WERI-Rb-1 (cell line): ENCODE measurements around the gene PPARD.

Experiments used
- DNase-seq: peaks from one replicate; pipeline ENCODE4 v3.0.0-alpha.2; 2020
- H3K27ac ChIP-seq: fragments of 250-450 bp; sonication (Bioruptor Pico); 2 replicates; pipeline ENCODE4 v1.5.1; 2020; ENCODE audit warnings: mild to moderate bottlenecking, moderate library complexity
- H3K27me3 ChIP-seq: fragments of 250-450 bp; sonication (Bioruptor Pico); 2 replicates; pipeline ENCODE4 v1.5.1; 2021; ENCODE audit warnings: mild to moderate bottlenecking, low read depth, moderate library complexity; ENCODE audit not compliant: insufficient read depth, severe bottlenecking
- H3K36me3 ChIP-seq: fragments of 250-450 bp; sonication (Bioruptor Pico); 2 replicates; pipeline ENCODE4 v1.5.1; 2020; ENCODE audit warnings: mild to moderate bottlenecking, moderate library complexity
- H3K4me3 ChIP-seq: 2 replicates; pipeline ENCODE4 v1.5.1; 2011; ENCODE audit warnings: low read depth, mild to moderate bottlenecking, control low read depth, low read length
- H3K9me3 ChIP-seq: fragments of 250-450 bp; sonication (Bioruptor Pico); 2 replicates; pipeline ENCODE4 v1.5.1; 2021; ENCODE audit warnings: mild to moderate bottlenecking, moderate library complexity; ENCODE audit not compliant: severe bottlenecking
- TF ChIP-seq, protein P1 (sequence below): IDR thresholded peaks from 2 replicates; pipeline ENCODE4 v1.5.1; 2011; ENCODE audit warnings: low read depth, mild to moderate bottlenecking, control low read depth, inconsistent platforms, low read length

Gene PPARD

DNA sequence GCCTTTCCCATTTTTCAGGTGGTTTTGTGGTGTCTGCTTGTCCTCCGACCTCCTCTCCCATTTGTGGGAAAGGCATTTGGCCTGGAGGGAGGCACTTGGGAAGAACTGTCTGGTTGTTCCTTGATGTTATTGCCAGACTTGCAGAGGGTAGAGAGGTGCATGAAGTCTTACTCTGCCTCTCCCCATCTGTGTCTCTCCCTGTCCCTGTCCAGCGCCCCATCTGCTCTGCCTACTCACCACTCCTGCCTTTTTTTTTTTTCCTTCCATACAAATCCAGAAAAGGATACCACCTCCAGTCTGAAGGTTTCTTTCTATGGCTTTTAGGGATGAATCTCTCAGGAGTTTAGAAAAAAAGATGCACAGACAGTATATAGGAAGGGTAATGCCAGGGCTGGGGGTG is 19.8 kb downstream of the PPARD start:
- no peak for DNase-seq
- no peaks in the 10 kb centered on the region for H3K27me3 ChIP-seq
- no peaks in the 10 kb centered on the region; the same call in 1 of the 2 replicates for H3K36me3 ChIP-seq
- no peaks in the 10 kb centered on the region for H3K9me3 ChIP-seq
- no peak overlapping the region for H3K27ac ChIP-seq
- TF ChIP-seq, protein P1, sequence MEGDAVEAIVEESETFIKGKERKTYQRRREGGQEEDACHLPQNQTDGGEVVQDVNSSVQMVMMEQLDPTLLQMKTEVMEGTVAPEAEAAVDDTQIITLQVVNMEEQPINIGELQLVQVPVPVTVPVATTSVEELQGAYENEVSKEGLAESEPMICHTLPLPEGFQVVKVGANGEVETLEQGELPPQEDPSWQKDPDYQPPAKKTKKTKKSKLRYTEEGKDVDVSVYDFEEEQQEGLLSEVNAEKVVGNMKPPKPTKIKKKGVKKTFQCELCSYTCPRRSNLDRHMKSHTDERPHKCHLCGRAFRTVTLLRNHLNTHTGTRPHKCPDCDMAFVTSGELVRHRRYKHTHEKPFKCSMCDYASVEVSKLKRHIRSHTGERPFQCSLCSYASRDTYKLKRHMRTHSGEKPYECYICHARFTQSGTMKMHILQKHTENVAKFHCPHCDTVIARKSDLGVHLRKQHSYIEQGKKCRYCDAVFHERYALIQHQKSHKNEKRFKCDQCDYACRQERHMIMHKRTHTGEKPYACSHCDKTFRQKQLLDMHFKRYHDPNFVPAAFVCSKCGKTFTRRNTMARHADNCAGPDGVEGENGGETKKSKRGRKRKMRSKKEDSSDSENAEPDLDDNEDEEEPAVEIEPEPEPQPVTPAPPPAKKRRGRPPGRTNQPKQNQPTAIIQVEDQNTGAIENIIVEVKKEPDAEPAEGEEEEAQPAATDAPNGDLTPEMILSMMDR, result no peak
- H3K4me3 ChIP-seq, result no peak overlapping the region

- H3K9me3 ChIP-seq, result no peaks in the 10 kb centered on the region
- no peak overlapping the region for H3K4me3 ChIP-seq
- H3K27me3 ChIP-seq, result no peaks in the 10 kb centered on the region
- DNase-seq, result no peak
- TF ChIP-seq, protein P1, result no peak
- H3K27ac ChIP-seq, result no peak overlapping the region
- H3K36me3 ChIP-seq, result no peaks in the 10 kb centered on the region
Observed at GRCh38 chr6:35363293-35363750, 21.0 kb downstream of the PPARD start.

DNA sequence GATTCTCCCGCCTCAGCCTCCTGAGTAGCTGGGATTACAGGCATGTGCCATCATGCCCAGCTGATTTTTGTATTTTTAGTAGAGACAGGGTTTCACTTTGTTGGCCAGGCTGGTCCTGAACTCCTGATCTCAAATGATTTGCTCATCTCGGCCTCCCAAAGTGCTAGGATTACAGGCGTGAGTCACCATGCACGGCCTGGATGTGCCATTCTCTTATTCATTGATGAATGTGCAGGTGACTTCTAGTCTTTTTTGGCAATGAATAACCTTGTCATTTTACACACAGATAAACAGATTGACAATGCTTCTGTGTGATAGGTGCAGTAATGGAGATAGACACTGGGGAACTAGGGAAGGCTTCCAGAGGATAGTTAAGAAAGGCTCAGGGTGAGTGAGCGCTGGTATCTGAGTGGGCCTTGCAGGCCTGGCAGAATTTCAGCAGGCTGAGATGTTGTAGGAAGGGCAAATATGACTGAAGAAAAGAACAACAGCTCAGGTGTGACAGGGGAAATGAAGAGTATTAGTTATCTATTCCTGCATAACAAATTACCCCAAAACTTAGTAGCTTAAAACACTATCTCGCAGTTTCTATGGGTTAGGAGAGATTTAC is 23.3 kb downstream of the PPARD start:
- Histone ChIP-seq H3K27me3 (no peaks in the 10 kb centered on the region), H3K27ac (no peak overlapping the region), H3K36me3 (no peaks in the 10 kb centered on the region), H3K9me3 (no peaks in the 10 kb centered on the region), H3K4me3 (no peak overlapping the region)
- no peak for DNase-seq
- TF ChIP-seq, protein P1, result no peak

DNA sequence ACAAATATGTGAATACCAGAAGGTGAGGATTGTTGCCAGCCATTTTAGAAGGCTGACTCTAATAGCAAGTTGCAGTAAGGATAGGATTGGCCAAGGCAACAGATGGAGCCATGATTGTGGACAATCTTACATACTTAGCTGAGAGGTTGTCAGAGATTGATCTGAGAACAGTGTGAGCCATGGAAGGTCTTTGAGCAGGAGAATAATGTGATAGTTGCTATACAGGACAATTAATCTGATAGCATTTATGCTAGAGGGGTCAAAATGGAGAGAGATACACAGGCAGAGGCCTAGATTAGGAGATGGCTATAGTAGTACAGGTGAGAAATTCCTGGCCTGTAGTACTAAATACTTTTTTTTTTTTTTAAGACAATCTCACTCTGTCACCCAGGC is 23.8 kb downstream of the PPARD start:
- H3K27me3 ChIP-seq, result no peaks in the 10 kb centered on the region
- H3K9me3 ChIP-seq, result no peaks in the 10 kb centered on the region
- H3K4me3 ChIP-seq, result no peak overlapping the region
- no peak for DNase-seq
- no peak overlapping the region for H3K27ac ChIP-seq
- TF ChIP-seq, protein P1, result no peak
- no peaks in the 10 kb centered on the region for H3K36me3 ChIP-seq

- H3K27ac ChIP-seq, result no peak overlapping the region
- no peaks in the 10 kb centered on the region for H3K27me3 ChIP-seq
- H3K4me3 ChIP-seq, result no peak overlapping the region
- TF ChIP-seq, protein P1, result no peak
- peaks cover 2% of the 10 kb centered on the region for H3K9me3 ChIP-seq
- H3K36me3 ChIP-seq, result no peaks in the 10 kb centered on the region
- DNase-seq, result no peak
Observed at GRCh38 chr6:35367646-35368037, 25.3 kb downstream of the PPARD start.
